Gastrocnemius medialis (tissue), 4 donors: Measurements from ENCODE around the gene GNG4.

Experiments
- POLR2A ChIP-seq, 2 donors: fragments of 450-650 bp; IDR thresholded peaks; one replicate each; pipeline ENCODE4 v1.6.1; 2017; ENCODE audit warnings: antibody characterized with exemption in 2 of 2, mild to moderate bottlenecking in 2 of 2, moderate library complexity in 2 of 2
- TF ChIP-seq, protein P1 (sequence below), 5 experiments: fragments of 450-650 bp in 3 of 5; fragments of 200-600 bp in 2 of 5; sonication (generic) in 2 of 5; IDR thresholded peaks in 4 of 5; conservative IDR thresholded peaks in 1 of 5; 1 replicate in 4 of 5; 2 replicates in 1 of 5; pipeline ENCODE4 v1.5.1; 2016 to 2019; ENCODE audit warnings: antibody characterized with exemption in 5 of 5, mild to moderate bottlenecking in 3 of 5, moderate library complexity in 3 of 5

GRCh38 chr1:235635938-235636662 is 13.5 kb downstream of the GNG4 start:
- TF ChIP-seq POLR2A (IDR thresholded peaks at IDR 0.05) = no peak
- TF ChIP-seq, protein P1, sequence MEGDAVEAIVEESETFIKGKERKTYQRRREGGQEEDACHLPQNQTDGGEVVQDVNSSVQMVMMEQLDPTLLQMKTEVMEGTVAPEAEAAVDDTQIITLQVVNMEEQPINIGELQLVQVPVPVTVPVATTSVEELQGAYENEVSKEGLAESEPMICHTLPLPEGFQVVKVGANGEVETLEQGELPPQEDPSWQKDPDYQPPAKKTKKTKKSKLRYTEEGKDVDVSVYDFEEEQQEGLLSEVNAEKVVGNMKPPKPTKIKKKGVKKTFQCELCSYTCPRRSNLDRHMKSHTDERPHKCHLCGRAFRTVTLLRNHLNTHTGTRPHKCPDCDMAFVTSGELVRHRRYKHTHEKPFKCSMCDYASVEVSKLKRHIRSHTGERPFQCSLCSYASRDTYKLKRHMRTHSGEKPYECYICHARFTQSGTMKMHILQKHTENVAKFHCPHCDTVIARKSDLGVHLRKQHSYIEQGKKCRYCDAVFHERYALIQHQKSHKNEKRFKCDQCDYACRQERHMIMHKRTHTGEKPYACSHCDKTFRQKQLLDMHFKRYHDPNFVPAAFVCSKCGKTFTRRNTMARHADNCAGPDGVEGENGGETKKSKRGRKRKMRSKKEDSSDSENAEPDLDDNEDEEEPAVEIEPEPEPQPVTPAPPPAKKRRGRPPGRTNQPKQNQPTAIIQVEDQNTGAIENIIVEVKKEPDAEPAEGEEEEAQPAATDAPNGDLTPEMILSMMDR (IDR thresholded peaks at IDR 0.05 in 4 of 5, conservative IDR thresholded peaks at IDR 0.05 in 1 of 5) = no peak
